HEK293T (cell line): ENCODE measurements around the gene WWC1.

ENCODE experiments used
- BHLHE40 ChIP-seq: fragments of 450-650 bp; IDR thresholded peaks from 2 replicates; pipeline ENCODE4 v1.6.1; 2016; ENCODE audit warnings: mild to moderate bottlenecking, moderate library complexity, borderline replicate concordance
- CTBP1 ChIP-seq: fragments of 450-650 bp; IDR thresholded peaks from 2 replicates; pipeline ENCODE4 v1.6.1; 2016; ENCODE audit warnings: borderline replicate concordance
- ELF4 ChIP-seq: fragments of 450-650 bp; IDR thresholded peaks from 2 replicates; pipeline ENCODE4 v1.6.1; 2017; ENCODE audit warnings: antibody characterized with exemption
- FOXA1 ChIP-seq: fragments of 450-650 bp; IDR thresholded peaks from 2 replicates; pipeline ENCODE4 v1.6.1; 2016; ENCODE audit warnings: mild to moderate bottlenecking
- FOXK2 ChIP-seq: fragments of 450-650 bp; IDR thresholded peaks from 2 replicates; pipeline ENCODE4 v1.6.1; 2016; ENCODE audit warnings: mild to moderate bottlenecking
- FOXM1 ChIP-seq: fragments of 450-650 bp; IDR thresholded peaks from 2 replicates; pipeline ENCODE4 v1.6.1; 2017; ENCODE audit warnings: mild to moderate bottlenecking, borderline replicate concordance
- NFRKB ChIP-seq: fragments of 450-650 bp; IDR thresholded peaks from 2 replicates; pipeline ENCODE4 v1.6.1; 2016; ENCODE audit warnings: mild to moderate bottlenecking, moderate library complexity
- SP1 ChIP-seq: fragments of 450-650 bp; IDR thresholded peaks from 2 replicates; pipeline ENCODE4 v1.6.1; 2017
- SUZ12 ChIP-seq: fragments of 450-650 bp; IDR thresholded peaks from 2 replicates; pipeline ENCODE4 v1.6.1; 2016; ENCODE audit warnings: mild to moderate bottlenecking
- TARDBP ChIP-seq: fragments of 450-650 bp; IDR thresholded peaks from 2 replicates; pipeline ENCODE4 v1.6.1; 2016
- ZNF384 ChIP-seq: fragments of 450-650 bp; IDR thresholded peaks from 2 replicates; pipeline ENCODE4 v1.6.1; 2016
- TF ChIP-seq, protein P1 (sequence below): fragments of 450-650 bp; IDR thresholded peaks from 2 replicates; pipeline ENCODE4 v1.6.1; 2016

DNA sequence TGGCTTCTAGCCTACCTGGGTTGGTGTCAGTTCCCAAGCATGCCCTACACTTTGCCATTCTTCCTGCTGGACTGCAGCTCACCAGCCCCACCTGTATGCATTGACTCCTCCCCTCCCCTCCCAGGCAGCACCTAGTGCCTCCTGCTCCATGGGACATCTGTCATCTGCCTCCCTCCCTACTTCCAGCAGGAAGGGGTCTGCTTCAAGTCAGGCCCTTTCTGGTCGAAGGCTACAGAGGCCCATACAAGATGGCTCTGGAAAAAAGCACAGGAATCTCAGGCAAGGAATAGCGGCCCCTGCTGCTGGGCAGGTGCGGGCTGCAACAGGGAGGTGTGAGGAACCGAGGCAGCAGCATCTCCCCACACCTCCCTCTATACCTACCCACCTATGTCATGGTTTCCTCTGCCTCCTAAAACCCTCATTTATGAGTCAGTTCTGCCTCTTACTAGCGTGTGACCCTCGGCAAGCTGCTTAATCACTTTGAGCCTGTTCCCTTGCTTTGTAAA lies 19.7 kb downstream of the WWC1 start:
- no peak for TF ChIP-seq SP1
- no peak for TF ChIP-seq ELF4
- no peak for TF ChIP-seq NFRKB
- no peak for TF ChIP-seq BHLHE40
- no peak for TF ChIP-seq FOXA1
- no peak for TF ChIP-seq CTBP1
- TF ChIP-seq FOXK2, result no peak
- TF ChIP-seq, protein P1, sequence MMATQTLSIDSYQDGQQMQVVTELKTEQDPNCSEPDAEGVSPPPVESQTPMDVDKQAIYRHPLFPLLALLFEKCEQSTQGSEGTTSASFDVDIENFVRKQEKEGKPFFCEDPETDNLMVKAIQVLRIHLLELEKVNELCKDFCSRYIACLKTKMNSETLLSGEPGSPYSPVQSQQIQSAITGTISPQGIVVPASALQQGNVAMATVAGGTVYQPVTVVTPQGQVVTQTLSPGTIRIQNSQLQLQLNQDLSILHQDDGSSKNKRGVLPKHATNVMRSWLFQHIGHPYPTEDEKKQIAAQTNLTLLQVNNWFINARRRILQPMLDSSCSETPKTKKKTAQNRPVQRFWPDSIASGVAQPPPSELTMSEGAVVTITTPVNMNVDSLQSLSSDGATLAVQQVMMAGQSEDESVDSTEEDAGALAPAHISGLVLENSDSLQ, result no peak
- TF ChIP-seq SUZ12, result no peak
- TF ChIP-seq FOXM1, result no peak
- no peak for TF ChIP-seq TARDBP
- TF ChIP-seq ZNF384, result no peak
